HL-60/S4 (cell line): Measurements from ENCODE around the gene MAP2K2.

ENCODE experiments used
- in situ Hi-C: fragments of 300-500 bp; cut with MboI; formaldehyde crosslinking; loops from 2 replicates; pipeline ENCODE4 v1.14.3; 2022; ENCODE audit warnings: low sequenced_read_pairs

The MAP2K2 gene

GRCh38 chr19:4061683-4062418 lies 62.1 kb downstream of the MAP2K2 start:
- in situ Hi-C loops, result no loop called here

- in situ Hi-C loops, result no loop called here
Observed at GRCh38 chr19:4061178-4061682, 62.7 kb downstream of the MAP2K2 start.

GRCh38 chr19:4060621-4061177 lies 63.2 kb downstream of the MAP2K2 start:
- in situ Hi-C loops, result no loop called here

GRCh38 chr19:4059891-4060620 lies 63.9 kb downstream of the MAP2K2 start:
- in situ Hi-C loops, result no loop called here

- in situ Hi-C loops, result no loop called here
Observed at GRCh38 chr19:4059453-4059871, 64.5 kb downstream of the MAP2K2 start.

- in situ Hi-C loops, result no loop called here
Observed at GRCh38 chr19:4058693-4059452, 65.0 kb downstream of the MAP2K2 start.

- in situ Hi-C loops, result no loop called here
Observed at GRCh38 chr19:4057931-4058692, 65.8 kb downstream of the MAP2K2 start.

GRCh38 chr19:4055209-4055552 lies 68.7 kb downstream of the MAP2K2 start:
- in situ Hi-C loops, result no loop called here

GRCh38 chr19:4054441-4055208 lies 69.3 kb downstream of the MAP2K2 start:
- in situ Hi-C loops, result no loop called here

GRCh38 chr19:4053423-4054324 lies 70.2 kb downstream of the MAP2K2 start:
- in situ Hi-C loops, result no loop called here

GRCh38 chr19:4052993-4053422 lies 70.9 kb downstream of the MAP2K2 start:
- in situ Hi-C loops, result no loop called here

- in situ Hi-C loops, result no loop called here
Observed at GRCh38 chr19:4052114-4052992, 71.6 kb downstream of the MAP2K2 start.

GRCh38 chr19:4051175-4052101 lies 72.5 kb downstream of the MAP2K2 start:
- in situ Hi-C loops, result no loop called here

- in situ Hi-C loops, result no loop called here
Observed at GRCh38 chr19:4049432-4049831, 74.5 kb downstream of the MAP2K2 start.

GRCh38 chr19:4046946-4047683 lies 76.8 kb downstream of the MAP2K2 start:
- in situ Hi-C loops, result no loop called here

- in situ Hi-C loops, result no loop called here
Observed at GRCh38 chr19:4046362-4046691, 77.6 kb downstream of the MAP2K2 start.
